Tibial nerve (tissue), 3 donors: ENCODE results near the gene MAP7D1.

Experiments used
- POLR2A ChIP-seq, 2 donors: fragments of 450-650 bp; IDR thresholded peaks; one replicate each; pipeline ENCODE4 v1.6.1; 2017; ENCODE audit warnings: antibody characterized with exemption in 2 of 2, mild to moderate bottlenecking in 2 of 2, moderate library complexity in 2 of 2
- TF ChIP-seq, protein P1 (sequence below), 5 experiments: fragments of 200-600 bp in 3 of 5; fragments of 450-650 bp in 2 of 5; sonication (generic) in 3 of 5; IDR thresholded peaks; one replicate each; pipeline ENCODE4 v1.5.1; 2016 to 2019; ENCODE audit warnings: antibody characterized with exemption in 5 of 5, mild to moderate bottlenecking in 3 of 5, moderate library complexity in 2 of 5

GRCh38 chr1:36157115-36157903 is 1.3 kb downstream of the MAP7D1 start:
- TF ChIP-seq, protein P1, sequence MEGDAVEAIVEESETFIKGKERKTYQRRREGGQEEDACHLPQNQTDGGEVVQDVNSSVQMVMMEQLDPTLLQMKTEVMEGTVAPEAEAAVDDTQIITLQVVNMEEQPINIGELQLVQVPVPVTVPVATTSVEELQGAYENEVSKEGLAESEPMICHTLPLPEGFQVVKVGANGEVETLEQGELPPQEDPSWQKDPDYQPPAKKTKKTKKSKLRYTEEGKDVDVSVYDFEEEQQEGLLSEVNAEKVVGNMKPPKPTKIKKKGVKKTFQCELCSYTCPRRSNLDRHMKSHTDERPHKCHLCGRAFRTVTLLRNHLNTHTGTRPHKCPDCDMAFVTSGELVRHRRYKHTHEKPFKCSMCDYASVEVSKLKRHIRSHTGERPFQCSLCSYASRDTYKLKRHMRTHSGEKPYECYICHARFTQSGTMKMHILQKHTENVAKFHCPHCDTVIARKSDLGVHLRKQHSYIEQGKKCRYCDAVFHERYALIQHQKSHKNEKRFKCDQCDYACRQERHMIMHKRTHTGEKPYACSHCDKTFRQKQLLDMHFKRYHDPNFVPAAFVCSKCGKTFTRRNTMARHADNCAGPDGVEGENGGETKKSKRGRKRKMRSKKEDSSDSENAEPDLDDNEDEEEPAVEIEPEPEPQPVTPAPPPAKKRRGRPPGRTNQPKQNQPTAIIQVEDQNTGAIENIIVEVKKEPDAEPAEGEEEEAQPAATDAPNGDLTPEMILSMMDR (IDR thresholded peaks at IDR 0.05) = no peak
- TF ChIP-seq POLR2A (IDR thresholded peaks at IDR 0.05) = no peak
